Liver (tissue), 9 donors: ENCODE measurements around the gene APBA3. TPM values are rescaled to one million over a fixed set of nuclear protein-coding genes. Genes with fewer than 3 reads are reported as not detected.

ENCODE experiments used
- DNase-seq: peaks from one replicate; pipeline ENCODE4 v3.0.0-alpha.2; 2017; ENCODE audit warnings: low spot score
- H3K27ac ChIP-seq, 2 donors: one replicate each; pipeline ENCODE4 v1.7.0; 2013; ENCODE audit warnings: inconsistent platforms in 2 of 2, low read length in 2 of 2, control low read depth in 1 of 2, low read depth in 1 of 2, mild to moderate bottlenecking in 1 of 2
- H3K27me3 ChIP-seq, 4 donors: one replicate each; pipeline versions ENCODE4 v1.6.1 to v1.7.0; 2013; ENCODE audit warnings: low read length in 3 of 4, inconsistent platforms in 1 of 4, mild to moderate bottlenecking in 1 of 4, moderate library complexity in 1 of 4; ENCODE audit not compliant: control insufficient read depth in 4 of 4, insufficient read depth in 4 of 4
- H3K36me3 ChIP-seq, 4 donors: one replicate each; pipeline versions ENCODE4 v1.6.1 to v1.7.0; 2013; ENCODE audit warnings: low read length in 3 of 4, mild to moderate bottlenecking in 3 of 4, low read depth in 1 of 4, moderate library complexity in 1 of 4; ENCODE audit not compliant: control insufficient read depth in 4 of 4, insufficient read depth in 3 of 4
- H3K4me1 ChIP-seq, 4 donors: one replicate each; pipeline versions ENCODE4 v1.6.1 to v1.7.0; 2013; ENCODE audit warnings: low read length in 3 of 4, mild to moderate bottlenecking in 3 of 4, moderate library complexity in 1 of 4; ENCODE audit not compliant: control insufficient read depth in 4 of 4, insufficient read depth in 4 of 4
- H3K4me3 ChIP-seq, 3 donors: one replicate each; pipeline versions ENCODE4 v1.6.1 to v1.7.0; 2013; ENCODE audit warnings: low read length in 3 of 3, control low read depth in 1 of 3, low read depth in 1 of 3, mild to moderate bottlenecking in 1 of 3
- H3K9ac ChIP-seq, 2 donors: one replicate each; pipeline ENCODE4 v1.7.0; 2013; ENCODE audit warnings: low read length in 2 of 2, mild to moderate bottlenecking in 2 of 2, moderate library complexity in 2 of 2, control low read depth in 1 of 2, low read depth in 1 of 2
- H3K9me3 ChIP-seq, 4 donors: one replicate each; pipeline versions ENCODE4 v1.6.1 to v1.7.0; 2013; ENCODE audit warnings: low read length in 3 of 4; ENCODE audit not compliant: control insufficient read depth in 4 of 4
- EGR1 ChIP-seq, 2 donors: IDR thresholded peaks; 2 replicates each; pipeline ENCODE4 v1.6.1; 2016 to 2018; ENCODE audit warnings: antibody characterized with exemption in 2 of 2, low read depth in 2 of 2
- FOXA1 ChIP-seq: IDR thresholded peaks from 2 replicates; pipeline ENCODE4 v1.6.1; 2016; ENCODE audit warnings: antibody characterized with exemption
- FOXA2 ChIP-seq: IDR thresholded peaks from 2 replicates; pipeline ENCODE4 v1.6.1; 2016; ENCODE audit warnings: antibody characterized with exemption
- GABPA ChIP-seq, 2 donors: IDR thresholded peaks in 1 of 2; conservative IDR thresholded peaks in 1 of 2; 2 replicates each; pipeline ENCODE4 v1.6.1; 2016; ENCODE audit warnings: antibody characterized with exemption in 2 of 2, mild to moderate bottlenecking in 1 of 2, moderate library complexity in 1 of 2
- HNF4A ChIP-seq, 2 donors: conservative IDR thresholded peaks; 2 replicates each; pipeline ENCODE4 v1.6.1; 2016; ENCODE audit warnings: antibody characterized with exemption in 2 of 2, mild to moderate bottlenecking in 2 of 2
- HNF4G ChIP-seq: IDR thresholded peaks from 2 replicates; pipeline ENCODE4 v1.6.1; 2016; ENCODE audit warnings: antibody characterized with exemption
- JUND ChIP-seq, 2 donors: IDR thresholded peaks; 2 replicates each; pipeline ENCODE4 v1.6.1; 2016; ENCODE audit warnings: antibody characterized with exemption in 2 of 2
- NR2F2 ChIP-seq: IDR thresholded peaks from 2 replicates; pipeline ENCODE4 v1.6.1; 2016; ENCODE audit warnings: antibody characterized with exemption
- RAD21 ChIP-seq, 2 donors: IDR thresholded peaks; 2 replicates each; pipeline ENCODE4 v1.6.1; 2016; ENCODE audit warnings: antibody characterized with exemption in 2 of 2, mild to moderate bottlenecking in 2 of 2
- RXRA ChIP-seq, 2 donors: IDR thresholded peaks; 2 replicates each; pipeline ENCODE4 v1.6.1; 2017 to 2018; ENCODE audit warnings: antibody characterized with exemption in 2 of 2, mild to moderate bottlenecking in 1 of 2
- SP1 ChIP-seq: IDR thresholded peaks from 2 replicates; pipeline ENCODE4 v1.6.1; 2018; ENCODE audit warnings: antibody characterized with exemption, mild to moderate bottlenecking
- TAF1 ChIP-seq: conservative IDR thresholded peaks from 2 replicates; pipeline ENCODE4 v1.6.1; 2016; ENCODE audit warnings: antibody characterized with exemption, mild to moderate bottlenecking
- YY1 ChIP-seq: IDR thresholded peaks from 2 replicates; pipeline ENCODE4 v1.6.1; 2016; ENCODE audit warnings: antibody characterized with exemption, mild to moderate bottlenecking
- WGBS: extraction: QIAGEN DNeasy Blood & Tissue Kit; methylation state at CpG from one replicate; pipeline ENCODE4 v1.1.7; 2013; 5-methylcytosine and 5-hydroxymethylcytosine counted together
- polyA plus RNA-seq, 2 donors: library from polyadenylated mRNA; stranded (reverse) in 1 of 2; unstranded in 1 of 2; fragments of 200-250 nt in 1 of 2; fragments of >200 nt in 1 of 2; fragmentation: Nextera tagmentation in 1 of 2; extraction: Ambion mirVana in 1 of 2; gene quantifications; one replicate each; pipeline versions ENCODE4 v1.2.1 to v1.2.3, GENCODE V29; 2013 to 2015
- total RNA-seq, 2 donors: library from RNA; depleted of rRNA; stranded (reverse); fragments of >200 nt; gene quantifications; one replicate each; pipeline ENCODE4 v1.2.3, GENCODE V29; 2014
- TF ChIP-seq, protein P1 (sequence below): IDR thresholded peaks from 2 replicates; pipeline ENCODE4 v1.6.1; 2016; ENCODE audit warnings: antibody characterized with exemption
- TF ChIP-seq, protein P2 (sequence below): IDR thresholded peaks from 2 replicates; pipeline ENCODE4 v1.6.1; 2016; ENCODE audit warnings: antibody characterized with exemption
- TF ChIP-seq, protein P3 (sequence below): IDR thresholded peaks from 2 replicates; pipeline ENCODE4 v1.6.1; 2016; ENCODE audit warnings: antibody characterized with exemption, mild to moderate bottlenecking
- TF ChIP-seq, protein P4 (sequence below): fragments of 150-350 bp; IDR thresholded peaks from 2 replicates; pipeline ENCODE4 v1.5.1; 2017; ENCODE audit warnings: improper control_type of control experiment, low read depth, low read length; ENCODE audit not compliant: missing input control
- TF ChIP-seq, protein P5 (sequence below): IDR thresholded peaks from 2 replicates; pipeline ENCODE4 v1.6.1; 2016; ENCODE audit warnings: antibody characterized with exemption
- donor health status: healthy.
- donor health status: healthy.
- donor health status: healthy.
- donor health status: healthy.
- donor health status: healthy.

Gene APBA3
- total and polyA plus RNA-seq, 4 donors, result 6.4 to 24.3 (median 10.7) TPM

DNA sequence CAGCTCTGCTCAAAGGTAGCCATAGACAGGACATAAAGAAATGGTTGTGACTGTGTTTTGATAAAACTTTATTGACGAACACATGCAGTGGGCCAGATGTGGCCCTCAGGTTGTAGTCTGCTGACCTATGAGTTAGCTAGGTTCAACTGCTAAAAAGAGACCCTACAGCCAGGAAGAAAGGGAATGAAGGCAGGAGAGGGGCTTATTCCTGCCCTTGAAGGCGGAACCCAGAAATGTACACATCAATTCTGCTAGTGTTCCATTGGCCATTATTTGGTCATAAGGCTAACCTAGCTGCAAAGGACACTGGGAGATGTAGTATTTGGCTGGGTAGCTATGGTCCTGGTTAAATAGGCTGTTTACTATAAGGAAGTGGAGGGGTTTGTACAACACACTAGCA lies 18.0 kb downstream of the APBA3 start:
- DNase-seq, result no peak
- H3K4me3 ChIP-seq, result no peak overlapping the region
- H3K4me1 ChIP-seq, result peaks cover 0 to 5% (median 2%) of the 10 kb centered on the region in 4 donors
- no peak for TF ChIP-seq HNF4A (conservative IDR thresholded peaks at IDR 0.05)
- TF ChIP-seq, protein P1, sequence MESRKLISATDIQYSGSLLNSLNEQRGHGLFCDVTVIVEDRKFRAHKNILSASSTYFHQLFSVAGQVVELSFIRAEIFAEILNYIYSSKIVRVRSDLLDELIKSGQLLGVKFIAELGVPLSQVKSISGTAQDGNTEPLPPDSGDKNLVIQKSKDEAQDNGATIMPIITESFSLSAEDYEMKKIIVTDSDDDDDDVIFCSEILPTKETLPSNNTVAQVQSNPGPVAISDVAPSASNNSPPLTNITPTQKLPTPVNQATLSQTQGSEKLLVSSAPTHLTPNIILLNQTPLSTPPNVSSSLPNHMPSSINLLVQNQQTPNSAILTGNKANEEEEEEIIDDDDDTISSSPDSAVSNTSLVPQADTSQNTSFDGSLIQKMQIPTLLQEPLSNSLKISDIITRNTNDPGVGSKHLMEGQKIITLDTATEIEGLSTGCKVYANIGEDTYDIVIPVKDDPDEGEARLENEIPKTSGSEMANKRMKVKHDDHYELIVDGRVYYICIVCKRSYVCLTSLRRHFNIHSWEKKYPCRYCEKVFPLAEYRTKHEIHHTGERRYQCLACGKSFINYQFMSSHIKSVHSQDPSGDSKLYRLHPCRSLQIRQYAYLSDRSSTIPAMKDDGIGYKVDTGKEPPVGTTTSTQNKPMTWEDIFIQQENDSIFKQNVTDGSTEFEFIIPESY, result no peak
- no peak for TF ChIP-seq EGR1 (IDR thresholded peaks at IDR 0.05; ENCODE audit: low read depth in 2 of 2)
- TF ChIP-seq, protein P2, sequence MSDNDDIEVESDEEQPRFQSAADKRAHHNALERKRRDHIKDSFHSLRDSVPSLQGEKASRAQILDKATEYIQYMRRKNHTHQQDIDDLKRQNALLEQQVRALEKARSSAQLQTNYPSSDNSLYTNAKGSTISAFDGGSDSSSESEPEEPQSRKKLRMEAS, result no peak
- no peak for TF ChIP-seq YY1
- TF ChIP-seq, protein P3, sequence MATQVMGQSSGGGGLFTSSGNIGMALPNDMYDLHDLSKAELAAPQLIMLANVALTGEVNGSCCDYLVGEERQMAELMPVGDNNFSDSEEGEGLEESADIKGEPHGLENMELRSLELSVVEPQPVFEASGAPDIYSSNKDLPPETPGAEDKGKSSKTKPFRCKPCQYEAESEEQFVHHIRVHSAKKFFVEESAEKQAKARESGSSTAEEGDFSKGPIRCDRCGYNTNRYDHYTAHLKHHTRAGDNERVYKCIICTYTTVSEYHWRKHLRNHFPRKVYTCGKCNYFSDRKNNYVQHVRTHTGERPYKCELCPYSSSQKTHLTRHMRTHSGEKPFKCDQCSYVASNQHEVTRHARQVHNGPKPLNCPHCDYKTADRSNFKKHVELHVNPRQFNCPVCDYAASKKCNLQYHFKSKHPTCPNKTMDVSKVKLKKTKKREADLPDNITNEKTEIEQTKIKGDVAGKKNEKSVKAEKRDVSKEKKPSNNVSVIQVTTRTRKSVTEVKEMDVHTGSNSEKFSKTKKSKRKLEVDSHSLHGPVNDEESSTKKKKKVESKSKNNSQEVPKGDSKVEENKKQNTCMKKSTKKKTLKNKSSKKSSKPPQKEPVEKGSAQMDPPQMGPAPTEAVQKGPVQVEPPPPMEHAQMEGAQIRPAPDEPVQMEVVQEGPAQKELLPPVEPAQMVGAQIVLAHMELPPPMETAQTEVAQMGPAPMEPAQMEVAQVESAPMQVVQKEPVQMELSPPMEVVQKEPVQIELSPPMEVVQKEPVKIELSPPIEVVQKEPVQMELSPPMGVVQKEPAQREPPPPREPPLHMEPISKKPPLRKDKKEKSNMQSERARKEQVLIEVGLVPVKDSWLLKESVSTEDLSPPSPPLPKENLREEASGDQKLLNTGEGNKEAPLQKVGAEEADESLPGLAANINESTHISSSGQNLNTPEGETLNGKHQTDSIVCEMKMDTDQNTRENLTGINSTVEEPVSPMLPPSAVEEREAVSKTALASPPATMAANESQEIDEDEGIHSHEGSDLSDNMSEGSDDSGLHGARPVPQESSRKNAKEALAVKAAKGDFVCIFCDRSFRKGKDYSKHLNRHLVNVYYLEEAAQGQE, result no peak
- TF ChIP-seq, protein P4, sequence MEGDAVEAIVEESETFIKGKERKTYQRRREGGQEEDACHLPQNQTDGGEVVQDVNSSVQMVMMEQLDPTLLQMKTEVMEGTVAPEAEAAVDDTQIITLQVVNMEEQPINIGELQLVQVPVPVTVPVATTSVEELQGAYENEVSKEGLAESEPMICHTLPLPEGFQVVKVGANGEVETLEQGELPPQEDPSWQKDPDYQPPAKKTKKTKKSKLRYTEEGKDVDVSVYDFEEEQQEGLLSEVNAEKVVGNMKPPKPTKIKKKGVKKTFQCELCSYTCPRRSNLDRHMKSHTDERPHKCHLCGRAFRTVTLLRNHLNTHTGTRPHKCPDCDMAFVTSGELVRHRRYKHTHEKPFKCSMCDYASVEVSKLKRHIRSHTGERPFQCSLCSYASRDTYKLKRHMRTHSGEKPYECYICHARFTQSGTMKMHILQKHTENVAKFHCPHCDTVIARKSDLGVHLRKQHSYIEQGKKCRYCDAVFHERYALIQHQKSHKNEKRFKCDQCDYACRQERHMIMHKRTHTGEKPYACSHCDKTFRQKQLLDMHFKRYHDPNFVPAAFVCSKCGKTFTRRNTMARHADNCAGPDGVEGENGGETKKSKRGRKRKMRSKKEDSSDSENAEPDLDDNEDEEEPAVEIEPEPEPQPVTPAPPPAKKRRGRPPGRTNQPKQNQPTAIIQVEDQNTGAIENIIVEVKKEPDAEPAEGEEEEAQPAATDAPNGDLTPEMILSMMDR, result no peak
- TF ChIP-seq HNF4G, result no peak
- TF ChIP-seq NR2F2, result no peak
- no peak for TF ChIP-seq TAF1
- TF ChIP-seq FOXA2, result no peak
- no peak for TF ChIP-seq JUND (IDR thresholded peaks at IDR 0.05)
- TF ChIP-seq RXRA (IDR thresholded peaks at IDR 0.05), result no peak
- no peak for TF ChIP-seq FOXA1
- TF ChIP-seq RAD21 (IDR thresholded peaks at IDR 0.05), result no peak
- TF ChIP-seq, protein P5, sequence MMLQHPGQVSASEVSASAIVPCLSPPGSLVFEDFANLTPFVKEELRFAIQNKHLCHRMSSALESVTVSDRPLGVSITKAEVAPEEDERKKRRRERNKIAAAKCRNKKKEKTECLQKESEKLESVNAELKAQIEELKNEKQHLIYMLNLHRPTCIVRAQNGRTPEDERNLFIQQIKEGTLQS, result no peak
- no peak for TF ChIP-seq SP1
- TF ChIP-seq GABPA (IDR thresholded peaks at IDR 0.05 in 1 of 2, conservative IDR thresholded peaks at IDR 0.05 in 1 of 2), result no peak
- H3K9ac ChIP-seq, result no peak overlapping the region
- H3K27ac ChIP-seq, result no peak overlapping the region
- 95% methylated on average over 2 of the region's 2 CpGs for WGBS
- no peaks in the 10 kb centered on the region for H3K27me3 ChIP-seq
- H3K36me3 ChIP-seq, result peaks cover 0 to 8% (median 5%) of the 10 kb centered on the region in 4 donors
- H3K9me3 ChIP-seq, result no peaks in the 10 kb centered on the region
